Suppressor macrophage treated with lipopolysaccharide for 4 hours (primary cell): ENCODE measurements around the gene ISLR2.

Experiments
- DNase-seq: peaks from one replicate; pipeline ENCODE4 v3.0.0-alpha.2; 2020

Gene ISLR2

DNA sequence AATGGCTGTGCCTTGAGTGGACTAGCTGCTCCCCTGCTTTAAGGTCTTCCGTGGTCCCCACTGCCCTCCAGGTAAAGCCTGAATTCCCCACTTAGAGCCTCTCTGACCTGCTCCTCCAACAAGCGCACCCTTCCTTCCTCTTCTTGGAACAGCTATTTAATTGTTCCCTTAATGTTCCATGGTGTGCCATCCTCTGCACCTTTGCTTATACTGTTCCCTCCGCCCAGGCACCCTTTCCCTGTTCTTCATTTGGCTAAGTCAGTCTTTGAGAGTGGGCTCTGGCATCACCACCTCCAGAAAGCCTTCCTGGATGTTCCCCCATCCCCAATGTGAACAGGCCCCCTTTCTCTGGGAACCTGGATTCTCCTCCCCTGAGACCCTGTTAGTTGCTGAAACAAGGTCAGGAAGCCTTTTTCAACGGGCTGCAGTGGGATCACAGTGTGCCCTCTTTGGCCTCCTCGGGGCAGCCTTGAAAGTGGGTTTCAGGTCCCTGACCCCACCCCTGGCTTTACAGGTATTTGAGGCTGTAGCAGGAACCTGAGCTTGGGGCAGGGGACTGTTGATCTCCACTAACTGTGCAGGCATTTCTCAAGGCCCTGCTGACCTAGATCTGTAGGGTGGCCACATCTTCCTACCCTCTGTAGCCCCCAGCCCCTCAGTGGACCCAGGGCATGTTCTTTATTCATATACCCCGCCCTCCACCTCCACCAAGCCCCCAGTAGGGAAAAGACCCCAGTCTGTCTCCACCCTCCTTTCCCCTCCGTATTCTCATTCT is 48.1 kb downstream of the ISLR2 start:
- DNase-seq = no peak

DNA sequence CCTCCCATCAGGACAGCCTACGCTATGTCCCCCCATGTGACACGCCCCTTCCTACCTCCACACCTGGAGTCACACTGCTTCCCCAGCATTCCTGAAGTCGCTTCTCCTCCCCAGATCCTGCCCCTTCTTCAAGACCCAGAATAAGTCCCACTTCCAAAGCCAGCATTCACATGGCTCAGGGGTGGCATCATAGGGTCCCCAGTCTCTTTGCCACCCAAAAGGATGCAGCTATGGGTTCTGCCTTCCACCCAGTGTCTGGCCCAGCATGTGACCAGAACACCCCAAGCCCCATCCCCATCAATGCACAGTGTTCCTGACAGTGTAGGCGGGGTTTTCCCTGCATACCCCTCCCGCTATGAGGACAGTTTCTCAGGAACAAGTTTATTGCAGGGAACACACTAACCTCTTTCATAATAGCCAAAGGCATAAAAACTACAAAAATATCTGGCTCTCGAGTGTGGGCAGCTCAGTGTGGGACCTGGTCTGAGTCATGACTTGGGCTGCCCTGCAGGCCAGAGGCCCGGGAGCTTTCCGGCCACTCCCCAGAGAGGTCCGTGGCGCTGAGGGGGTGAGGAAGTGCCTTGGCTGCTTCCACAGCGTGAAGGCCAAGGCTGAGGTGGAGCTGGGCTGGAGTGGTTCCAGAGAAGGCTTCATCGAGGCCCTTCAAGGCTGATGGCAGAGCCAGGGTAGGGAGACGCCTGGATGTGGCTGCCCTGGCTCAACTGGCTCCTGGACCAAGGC is 48.9 kb downstream of the ISLR2 start:
- DNase-seq = peak; percentile 15

- no peak for DNase-seq
These were observed 49.8 kb downstream of the ISLR2 start for GRCh38 chr15:74179983-74180880.

DNA sequence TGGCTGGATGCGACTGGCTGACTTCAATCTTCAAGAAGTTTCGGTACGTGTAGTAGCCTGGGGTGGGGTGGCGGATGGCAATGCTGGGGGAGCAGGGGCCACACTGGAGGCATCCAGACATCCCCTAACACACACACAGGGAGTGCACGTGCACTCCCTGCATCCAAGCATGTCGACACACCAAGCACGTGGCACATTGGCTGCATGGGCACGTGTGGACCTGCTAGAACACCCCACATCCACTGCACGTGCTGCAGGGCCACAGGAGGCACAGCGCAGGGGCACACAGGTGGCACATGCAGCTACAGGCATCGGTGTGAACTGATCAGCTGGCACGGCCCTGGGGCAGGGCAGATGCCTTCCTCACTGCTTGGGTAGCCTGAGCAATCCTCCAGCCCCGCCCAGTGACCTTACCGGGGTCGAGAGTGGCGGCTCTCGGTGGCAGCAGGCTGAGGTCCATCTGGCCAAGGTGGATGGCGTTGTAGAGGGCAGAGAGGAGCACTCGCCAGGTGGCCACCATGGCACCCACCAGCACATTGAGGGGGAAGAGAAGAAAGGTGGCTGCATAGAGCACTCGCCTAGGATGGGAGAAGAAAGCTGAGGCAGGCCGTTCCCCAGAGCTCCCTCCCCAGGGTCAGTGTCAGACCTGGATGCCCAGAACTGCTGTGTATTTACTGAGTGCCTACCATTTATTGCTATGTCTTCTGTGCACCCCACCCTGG is 50.7 kb downstream of the ISLR2 start:
- no peak for DNase-seq

- no peak for DNase-seq
These were observed 51.7 kb downstream of the ISLR2 start for GRCh38 chr15:74182131-74182530.

GRCh38 chr15:74184582-74185091 is 54.3 kb downstream of the ISLR2 start:
- no peak for DNase-seq

DNA sequence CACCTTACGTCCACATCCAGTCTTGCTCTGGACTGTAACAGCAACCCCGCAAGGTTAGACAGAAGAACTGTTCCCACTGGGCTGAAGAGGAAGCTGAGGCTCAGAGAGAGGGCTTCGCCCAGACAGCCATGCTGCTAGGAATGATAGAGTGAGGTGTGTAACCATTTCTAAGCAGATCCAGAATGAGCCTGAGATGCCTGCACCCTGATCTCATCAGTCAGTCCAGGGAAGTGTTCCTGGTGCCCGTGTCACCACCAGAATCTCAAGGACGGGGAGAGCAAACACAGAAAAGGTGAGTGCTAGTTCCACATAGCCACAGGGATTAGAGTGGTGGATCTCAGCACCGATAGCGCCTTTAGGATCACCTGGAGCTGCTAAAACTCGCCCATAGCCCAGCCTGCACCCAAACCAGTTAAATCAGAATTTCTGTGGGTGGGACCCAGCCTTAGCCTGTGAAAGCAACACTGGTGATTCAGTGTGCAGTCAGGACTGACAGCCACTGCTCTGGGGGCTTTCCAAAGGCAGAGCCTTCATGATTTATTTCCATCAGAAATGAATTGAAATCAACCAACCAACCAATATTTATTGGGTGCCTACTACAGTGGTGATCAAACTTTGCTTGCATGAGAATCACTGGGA is 55.4 kb downstream of the ISLR2 start:
- DNase-seq = no peak
